ENCODE data around the gene MTHFSD.

MTHFSD gene

GRCh38 chr16:86495357-86495701 lies 59.7 kb downstream of the MTHFSD start:
- H3K27ac ChIP-seq = no peak overlapping the region
- no peak for DNase-seq (ENCODE audit: low read depth, low spot score)

- H3K27ac ChIP-seq = no peak overlapping the region
- DNase-seq (ENCODE audit: low read depth, low spot score) = no peak
Observed at GRCh38 chr16:86494565-86495356, 60.3 kb downstream of the MTHFSD start.

GRCh38 chr16:86494039-86494564 lies 60.9 kb downstream of the MTHFSD start:
- no peak overlapping the region for H3K27ac ChIP-seq
- DNase-seq (ENCODE audit: low read depth, low spot score) = no peak

- no peak overlapping the region for H3K27ac ChIP-seq
- DNase-seq (ENCODE audit: low read depth, low spot score) = no peak
Observed at GRCh38 chr16:86492961-86493629, 61.9 kb downstream of the MTHFSD start.

GRCh38 chr16:86492267-86492960 lies 62.6 kb downstream of the MTHFSD start:
- no peak for DNase-seq (ENCODE audit: low read depth, low spot score)
- H3K27ac ChIP-seq = no peak overlapping the region

GRCh38 chr16:86491640-86492023 lies 63.4 kb downstream of the MTHFSD start:
- DNase-seq (ENCODE audit: low read depth, low spot score) = no peak
- no peak overlapping the region for H3K27ac ChIP-seq

- DNase-seq (ENCODE audit: low read depth, low spot score) = no peak
- no peak overlapping the region for H3K27ac ChIP-seq
Observed at GRCh38 chr16:86490859-86491639, 64.0 kb downstream of the MTHFSD start.

GRCh38 chr16:86485746-86486145 lies 69.3 kb downstream of the MTHFSD start:
- no peak for DNase-seq (ENCODE audit: low read depth, low spot score)
- H3K27ac ChIP-seq = no peak overlapping the region

GRCh38 chr16:86484240-86484639 lies 70.8 kb downstream of the MTHFSD start:
- no peak for DNase-seq (ENCODE audit: low read depth, low spot score)
- H3K27ac ChIP-seq = no peak overlapping the region

GRCh38 chr16:86481607-86482006 lies 73.4 kb downstream of the MTHFSD start:
- no peak overlapping the region for H3K27ac ChIP-seq
- DNase-seq (ENCODE audit: low read depth, low spot score) = no peak

- DNase-seq (ENCODE audit: low read depth, low spot score) = no peak
- no peak overlapping the region for H3K27ac ChIP-seq
Observed at GRCh38 chr16:86480444-86480843, 74.6 kb downstream of the MTHFSD start.
